Cardiac septum (tissue), 1 donor: ENCODE data around the gene HIPK2. TPM values are rescaled to one million over a fixed set of nuclear protein-coding genes. Genes with fewer than 3 reads are reported as not detected.
A peak's percentile ranks its signal among the peaks of the same experiment; 100 is the strongest.
"Not testable (repeated sequence)": the region's sequence is repeated elsewhere in the genome, so short reads cannot be mapped to it uniquely, and the experiment has no call there.

ENCODE experiments used
- DNase-seq: peaks from one replicate; pipeline ENCODE4 v3.0.0-alpha.2; 2020; ENCODE audit warnings: low spot score
- intact Hi-C: fragments of 100-400 bp; cut with DNase I; formaldehyde crosslinking; loops from one replicate; pipeline ENCODE4 v1.14.0; 2022
- total RNA-seq: library from RNA; stranded (reverse); fragmentation: NEBNext Ultra II Directional; extraction: Animal tissue kit (Norgen Biotek cat#: 25700); gene quantifications from one replicate; pipeline ENCODE4 v1.2.1, GENCODE V29; 2021
- donor health status: DM: no; HTN: no; CAD: no.

Gene HIPK2
- total RNA-seq, 1 donor from 2014 or later, result 218 TPM

- intact Hi-C loops, result no loop called here
- DNase-seq, result no peak
Measured at GRCh38 chr7:139683137-139683921, 94.5 kb downstream of the HIPK2 start.

- DNase-seq, result no peak
- intact Hi-C loops, result no loop called here
Measured at GRCh38 chr7:139682136-139683013, 95.4 kb downstream of the HIPK2 start.

- intact Hi-C loops, result loop anchor here (2.0 kb wide), 1 partner anchor 49 kb away; no protein-coding TSS in a partner anchor
- no peak for DNase-seq
Measured at GRCh38 chr7:139681812-139682135, 96.0 kb downstream of the HIPK2 start.

- intact Hi-C loops, result loop anchor here (2.0 kb wide), 1 partner anchor 49 kb away; no protein-coding TSS in a partner anchor
- no peak for DNase-seq
Measured at GRCh38 chr7:139681463-139681755, 96.4 kb downstream of the HIPK2 start.

GRCh38 chr7:139680676-139681462, 96.9 kb downstream of the HIPK2 start:
- intact Hi-C loops, result loop anchor here (2.0 kb wide), 1 partner anchor 50 kb away; no protein-coding TSS in a partner anchor
- peak; percentile 90 for DNase-seq

GRCh38 chr7:139679731-139680594, 97.8 kb downstream of the HIPK2 start:
- no peak for DNase-seq
- intact Hi-C loops, result loop anchor here (2.0 kb wide), 1 partner anchor 51 kb away; no protein-coding TSS in a partner anchor

- intact Hi-C loops, result no loop called here
- no peak for DNase-seq
Measured at GRCh38 chr7:139676390-139676789, 101.4 kb downstream of the HIPK2 start.

GRCh38 chr7:139675127-139676125, 102.4 kb downstream of the HIPK2 start:
- no peak for DNase-seq
- intact Hi-C loops, result no loop called here

GRCh38 chr7:139674752-139675126, 103.1 kb downstream of the HIPK2 start:
- DNase-seq, result no peak
- intact Hi-C loops, result no loop called here

- intact Hi-C loops, result no loop called here
- DNase-seq, result no peak
Measured at GRCh38 chr7:139674341-139674740, 103.5 kb downstream of the HIPK2 start.

GRCh38 chr7:139673762-139674161, 104.0 kb downstream of the HIPK2 start:
- DNase-seq, result no peak
- intact Hi-C loops, result no loop called here

- DNase-seq, result no peak
- intact Hi-C loops, result no loop called here
Measured at GRCh38 chr7:139673230-139673629, 104.6 kb downstream of the HIPK2 start.

GRCh38 chr7:139671967-139672366, 105.8 kb downstream of the HIPK2 start:
- intact Hi-C loops, result loop anchor here (2.0 kb wide), 1 partner anchor 49 kb away; no protein-coding TSS in a partner anchor
- no peak for DNase-seq

- DNase-seq, result not testable (repeated sequence)
- intact Hi-C loops, result loop anchor here (2.0 kb wide), 1 partner anchor 48 kb away; no protein-coding TSS in a partner anchor
Measured at GRCh38 chr7:139670662-139671061, 107.1 kb downstream of the HIPK2 start.

- intact Hi-C loops, result loop anchor here (2.0 kb wide), 1 partner anchor 47 kb away; no protein-coding TSS in a partner anchor
- DNase-seq, result no peak
Measured at GRCh38 chr7:139669106-139670061, 108.4 kb downstream of the HIPK2 start.

- DNase-seq, result no peak
- intact Hi-C loops, result no loop called here
Measured at GRCh38 chr7:139667377-139667776, 110.4 kb downstream of the HIPK2 start.

- intact Hi-C loops, result no loop called here
- DNase-seq, result no peak
Measured at GRCh38 chr7:139666501-139666900, 111.3 kb downstream of the HIPK2 start.
